Suprapubic skin (tissue), 3 donors: Measurements from ENCODE around the gene PRX.

Experiments
- POLR2AphosphoS5 ChIP-seq, 3 donors: sonication (generic); formaldehyde crosslinking; IDR thresholded peaks; one replicate each; pipeline ENCODE4 v1.6.1; 2017; ENCODE audit warnings: antibody characterized with exemption in 3 of 3
- TF ChIP-seq, protein P1 (sequence below), 2 donors: fragments of 200-600 bp in 1 of 2; fragments of 450-650 bp in 1 of 2; sonication (generic) in 1 of 2; IDR thresholded peaks; one replicate each; pipeline ENCODE4 v1.5.1; 2016 to 2019; ENCODE audit warnings: antibody characterized with exemption in 2 of 2, mild to moderate bottlenecking in 1 of 2, moderate library complexity in 1 of 2

DNA sequence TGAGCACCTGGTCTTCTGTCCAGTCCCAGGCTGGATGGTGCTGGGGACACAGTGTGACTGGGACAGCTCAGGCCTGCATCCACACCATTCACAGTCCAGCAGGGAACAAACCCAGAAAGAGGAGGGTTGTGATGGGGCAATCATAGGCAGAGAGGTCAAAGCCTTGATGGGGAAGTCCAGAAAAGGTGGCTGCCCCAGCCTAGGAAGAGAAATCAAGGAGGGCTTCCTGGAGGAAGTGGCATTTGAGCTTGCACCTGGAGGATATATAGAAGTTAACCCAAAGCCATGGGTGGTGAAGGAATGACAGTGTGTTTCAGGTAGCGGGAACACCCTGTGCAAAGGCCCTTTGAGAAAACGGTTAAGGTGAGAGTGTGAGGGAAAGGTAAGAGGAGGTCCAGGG lies 2.6 kb upstream of the PRX start:
- TF ChIP-seq, protein P1, sequence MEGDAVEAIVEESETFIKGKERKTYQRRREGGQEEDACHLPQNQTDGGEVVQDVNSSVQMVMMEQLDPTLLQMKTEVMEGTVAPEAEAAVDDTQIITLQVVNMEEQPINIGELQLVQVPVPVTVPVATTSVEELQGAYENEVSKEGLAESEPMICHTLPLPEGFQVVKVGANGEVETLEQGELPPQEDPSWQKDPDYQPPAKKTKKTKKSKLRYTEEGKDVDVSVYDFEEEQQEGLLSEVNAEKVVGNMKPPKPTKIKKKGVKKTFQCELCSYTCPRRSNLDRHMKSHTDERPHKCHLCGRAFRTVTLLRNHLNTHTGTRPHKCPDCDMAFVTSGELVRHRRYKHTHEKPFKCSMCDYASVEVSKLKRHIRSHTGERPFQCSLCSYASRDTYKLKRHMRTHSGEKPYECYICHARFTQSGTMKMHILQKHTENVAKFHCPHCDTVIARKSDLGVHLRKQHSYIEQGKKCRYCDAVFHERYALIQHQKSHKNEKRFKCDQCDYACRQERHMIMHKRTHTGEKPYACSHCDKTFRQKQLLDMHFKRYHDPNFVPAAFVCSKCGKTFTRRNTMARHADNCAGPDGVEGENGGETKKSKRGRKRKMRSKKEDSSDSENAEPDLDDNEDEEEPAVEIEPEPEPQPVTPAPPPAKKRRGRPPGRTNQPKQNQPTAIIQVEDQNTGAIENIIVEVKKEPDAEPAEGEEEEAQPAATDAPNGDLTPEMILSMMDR (IDR thresholded peaks at IDR 0.05) = no peak
- TF ChIP-seq POLR2AphosphoS5 (IDR thresholded peaks at IDR 0.05) = no peak
